ENCODE data around the gene PSMA2. TPM values are rescaled to one million over a fixed set of nuclear protein-coding genes. Genes with fewer than 3 reads are reported as not detected.

Gene PSMA2
- total RNA-seq, 3 donors from 2014 or later = 39.1 to 73.1 (median 61.0) TPM

DNA sequence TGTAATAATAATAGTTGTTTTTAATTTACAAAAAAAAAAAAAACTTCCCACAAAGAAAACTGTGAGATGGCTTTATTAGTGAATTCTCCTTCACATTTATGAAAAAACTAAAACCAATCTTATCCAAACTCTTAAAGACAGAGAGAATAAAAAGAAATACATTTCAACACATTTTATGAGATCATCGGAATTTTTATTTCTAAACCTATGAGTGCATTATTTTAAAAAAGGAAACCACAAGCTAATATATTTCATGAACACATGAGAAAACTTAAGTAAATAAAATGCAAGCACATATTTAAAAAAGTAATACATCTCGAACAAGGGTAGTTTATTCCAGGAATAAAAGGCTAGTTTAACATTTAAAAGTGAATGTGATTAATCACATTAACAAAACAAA, 51.6 kb downstream of the PSMA2 start:
- ATAC-seq = no peak
- no peak overlapping the region for H3K4me3 ChIP-seq
- no peaks in the 10 kb centered on the region for H3K4me1 ChIP-seq (ENCODE audit: low read depth)
- TF ChIP-seq CTCF (IDR thresholded peaks at IDR 0.05) = no peak
- intact Hi-C loops (cut with DNase I, micrococcal nuclease) = no loop called here
- no peaks in the 10 kb centered on the region for H3K9me3 ChIP-seq
- DNase-seq = no peak
- H3K36me3 ChIP-seq (ENCODE audit: low read depth) = no peaks in the 10 kb centered on the region

DNA sequence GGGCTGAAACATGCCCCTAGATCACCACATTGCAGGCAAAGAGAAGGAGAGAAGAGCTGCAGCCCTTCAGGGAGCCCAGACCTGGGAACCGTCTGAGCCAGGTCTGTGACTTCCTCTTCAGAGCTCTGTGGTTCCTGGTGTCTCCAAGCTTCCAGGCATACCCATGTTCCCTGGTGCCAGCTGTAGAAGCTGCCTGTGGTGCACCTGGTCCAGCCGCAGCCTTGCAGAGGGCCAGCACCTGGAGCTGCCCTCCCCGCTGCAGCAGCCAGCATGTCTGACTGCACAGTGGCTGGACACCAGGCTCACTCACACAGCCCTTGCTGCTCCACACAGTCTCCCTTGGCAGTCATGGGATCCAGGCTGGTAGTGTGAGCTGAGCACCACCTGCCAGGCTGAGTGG, 53.7 kb downstream of the PSMA2 start:
- DNase-seq = no peak
- no peak for TF ChIP-seq CTCF (IDR thresholded peaks at IDR 0.05)
- no peaks in the 10 kb centered on the region for H3K36me3 ChIP-seq (ENCODE audit: low read depth)
- H3K4me1 ChIP-seq (ENCODE audit: low read depth) = no peaks in the 10 kb centered on the region
- no peak overlapping the region for H3K4me3 ChIP-seq
- ATAC-seq = peak; percentile 29
- no peaks in the 10 kb centered on the region for H3K9me3 ChIP-seq
- intact Hi-C loops (cut with DNase I, micrococcal nuclease) = no loop called here

DNA sequence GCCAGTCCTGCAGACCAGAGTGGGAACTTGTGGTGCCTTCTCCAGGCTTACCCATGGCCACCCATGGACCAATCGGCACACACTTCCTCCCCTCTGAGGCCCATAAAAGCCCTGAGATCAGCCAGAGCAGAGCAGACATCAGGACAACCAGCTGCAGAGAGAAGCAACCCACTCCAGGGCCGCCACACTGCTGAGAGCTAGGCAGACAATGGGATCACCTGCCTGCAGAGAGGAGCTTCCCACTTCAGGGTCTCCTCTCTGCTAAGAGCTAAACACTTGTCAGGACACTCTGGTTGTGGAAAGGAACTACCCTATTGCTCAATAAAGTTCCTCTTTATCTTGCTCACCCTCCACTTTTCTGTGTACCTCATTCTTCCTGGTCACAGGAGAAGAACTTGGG, 54.1 kb downstream of the PSMA2 start:
- Histone ChIP-seq H3K4me1 (ENCODE audit: low read depth) (no peaks in the 10 kb centered on the region), H3K4me3 (no peak overlapping the region), H3K9me3 (no peaks in the 10 kb centered on the region), H3K36me3 (ENCODE audit: low read depth) (no peaks in the 10 kb centered on the region)
- no peak for TF ChIP-seq CTCF (IDR thresholded peaks at IDR 0.05)
- intact Hi-C loops (cut with DNase I, micrococcal nuclease) = no loop called here
- DNase-seq (no peak), ATAC-seq (peak; percentile 21)

DNA sequence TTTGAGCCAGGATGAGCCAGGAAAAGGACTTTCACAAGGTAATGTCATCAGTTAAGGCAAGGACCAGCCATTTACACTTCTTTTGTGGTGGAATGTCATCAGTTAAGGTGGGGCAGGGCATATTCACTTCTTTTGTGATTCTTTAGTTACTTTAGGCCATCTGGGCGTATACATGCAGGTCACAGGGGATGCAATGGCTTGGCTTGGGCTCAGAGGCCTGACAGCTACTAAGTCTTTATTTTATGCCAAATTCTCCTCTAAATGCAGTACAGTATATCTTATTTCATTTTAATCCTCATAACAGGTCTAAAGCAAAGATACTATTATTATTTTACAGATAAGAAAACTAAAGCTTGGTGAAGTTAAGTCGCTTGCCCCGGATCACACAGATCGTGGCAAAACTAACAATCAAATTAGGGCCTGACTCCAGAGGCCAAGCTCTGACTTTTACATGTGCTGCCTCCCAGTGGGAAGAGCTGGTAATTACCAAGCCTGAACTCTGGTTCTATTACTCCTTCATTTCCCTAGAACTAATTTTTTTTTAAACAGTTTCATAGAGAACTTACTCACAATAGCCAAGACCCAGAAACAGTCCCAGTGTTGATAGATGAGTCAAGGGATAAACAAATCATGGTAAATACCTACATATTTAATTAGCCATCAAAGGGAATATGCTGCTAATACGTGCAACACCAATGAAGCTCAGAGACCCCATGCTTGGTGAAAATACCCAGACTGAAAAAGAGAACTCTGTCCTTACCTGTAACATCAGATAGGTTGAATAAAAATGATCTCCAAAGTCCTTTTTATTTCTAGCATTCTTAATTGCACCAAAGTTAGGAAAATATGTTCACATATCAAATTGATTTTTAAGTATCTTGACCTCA, 55.5 kb downstream of the PSMA2 start:
- Histone ChIP-seq H3K4me3 (no peak overlapping the region), H3K4me1 (ENCODE audit: low read depth) (no peaks in the 10 kb centered on the region), H3K36me3 (ENCODE audit: low read depth) (no peaks in the 10 kb centered on the region), H3K9me3 (no peaks in the 10 kb centered on the region)
- peak; percentile 66 for TF ChIP-seq CTCF (IDR thresholded peaks at IDR 0.05)
- intact Hi-C loops (cut with DNase I, micrococcal nuclease) = no loop called here
- ATAC-seq = peak; percentile 84
- peak in 1 of 3 donors; percentile 82 for DNase-seq

DNA sequence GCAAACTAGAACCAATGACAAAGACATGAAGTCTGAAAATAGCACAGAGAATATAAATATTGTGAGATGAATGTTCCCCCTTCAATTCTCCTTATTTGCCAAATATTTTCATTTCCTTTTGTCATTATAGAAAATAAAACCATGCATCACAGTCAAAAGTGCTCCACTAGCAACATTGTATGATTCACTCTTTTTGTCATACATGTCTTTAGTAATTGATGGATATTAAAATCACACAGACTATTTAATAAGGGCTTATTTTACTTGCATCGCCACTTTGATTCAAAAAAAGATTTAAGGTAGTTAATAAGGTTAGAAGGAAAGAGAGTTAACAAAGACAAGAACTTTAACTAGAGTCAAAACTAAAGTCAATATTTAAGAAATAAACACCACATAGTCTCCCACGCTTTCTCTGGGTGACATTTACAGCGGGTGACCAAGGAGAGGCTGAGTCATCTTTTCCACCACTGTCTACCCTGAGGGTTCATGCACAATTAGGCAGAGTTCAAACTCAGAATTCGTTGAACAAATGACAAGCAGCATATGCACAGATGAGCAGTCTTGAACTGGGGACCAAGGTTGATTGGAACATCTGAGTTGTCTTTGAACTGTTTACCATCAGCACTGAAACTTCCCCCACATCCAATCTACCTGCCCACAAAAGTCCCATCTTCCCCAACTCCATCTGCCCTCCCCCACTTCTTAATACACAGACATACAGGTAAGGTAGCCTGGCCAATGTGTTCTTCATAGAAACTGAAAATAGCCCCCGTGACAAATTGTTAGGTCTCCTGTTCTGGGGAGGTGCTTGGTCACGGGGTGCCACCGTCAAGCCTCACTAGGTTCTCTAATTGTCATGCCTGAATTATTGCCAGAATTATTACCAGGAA, 62.6 kb downstream of the PSMA2 start:
- peak; percentile 52 for ATAC-seq
- intact Hi-C loops (cut with DNase I, micrococcal nuclease) = no loop called here
- no peak for DNase-seq

More for the DNA sequence above, 62.6 kb downstream of the PSMA2 start:
- Histone ChIP-seq H3K4me3 (no peak overlapping the region), H3K9me3 (peaks cover 6% of the 10 kb centered on the region), H3K4me1 (ENCODE audit: low read depth) (no peaks in the 10 kb centered on the region), H3K36me3 (ENCODE audit: low read depth) (no peaks in the 10 kb centered on the region)
- no peak for TF ChIP-seq CTCF (IDR thresholded peaks at IDR 0.05)
